ELF-1 (cell line): Measurements from ENCODE around the gene ZNRD2.
A peak's percentile ranks its signal among the peaks of the same experiment; 100 is the strongest.

Experiments used
- DNase-seq: peaks from one replicate; pipeline ENCODE4 v3.0.0-alpha.2; 2016; ENCODE audit warnings: low read depth, low spot score

Gene ZNRD2

GRCh38 chr11:65573391-65574079 is 3.3 kb downstream of the ZNRD2 start:
- no peak for DNase-seq

- peak; percentile 90 for DNase-seq
These were observed 4.0 kb downstream of the ZNRD2 start for GRCh38 chr11:65574109-65574810.

DNA sequence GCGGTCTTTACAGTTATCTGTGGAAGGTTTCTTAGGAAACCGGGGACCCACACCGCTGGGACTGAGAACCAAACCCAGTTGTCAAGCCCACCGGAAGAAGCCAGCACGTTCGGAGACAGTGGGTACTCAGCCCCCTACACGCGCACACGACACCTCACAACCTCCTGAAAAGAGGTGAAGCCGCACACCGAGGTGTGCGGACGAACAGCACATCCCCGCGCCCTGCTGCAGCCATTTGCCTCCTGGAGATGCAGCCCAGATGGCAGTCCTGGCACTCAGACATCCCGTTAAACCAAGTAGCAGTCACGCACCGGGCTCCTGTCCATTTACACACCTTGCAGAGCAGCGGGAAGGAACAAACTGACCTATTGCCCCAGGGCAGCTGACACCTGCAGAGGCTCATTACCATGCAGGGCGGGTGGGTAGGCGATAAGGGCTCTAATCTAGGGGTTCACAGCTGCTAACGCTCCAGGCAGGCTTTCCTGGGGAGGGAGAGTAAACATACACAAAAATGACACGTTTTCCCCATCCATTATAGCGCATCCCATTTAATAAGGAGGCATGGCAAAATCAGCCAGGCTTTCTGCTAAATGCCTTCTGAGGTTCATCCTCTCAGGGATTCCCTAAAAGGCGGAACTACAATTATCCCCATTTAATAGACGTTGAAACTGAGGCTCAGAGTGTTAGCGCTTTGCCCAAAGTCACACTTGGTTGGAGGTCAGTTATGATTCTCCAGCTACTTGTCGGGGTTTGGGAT is 4.7 kb downstream of the ZNRD2 start:
- DNase-seq = peak; percentile 57

GRCh38 chr11:65575568-65576231 is 5.4 kb downstream of the ZNRD2 start, which contains the start of gene EHBP1L1:
Gene EHBP1L1, plus strand, starts transcription at chr11:65576053. Its CDS starts 250 bp downstream, at chr11:65576303.
- DNase-seq = no peak

DNA sequence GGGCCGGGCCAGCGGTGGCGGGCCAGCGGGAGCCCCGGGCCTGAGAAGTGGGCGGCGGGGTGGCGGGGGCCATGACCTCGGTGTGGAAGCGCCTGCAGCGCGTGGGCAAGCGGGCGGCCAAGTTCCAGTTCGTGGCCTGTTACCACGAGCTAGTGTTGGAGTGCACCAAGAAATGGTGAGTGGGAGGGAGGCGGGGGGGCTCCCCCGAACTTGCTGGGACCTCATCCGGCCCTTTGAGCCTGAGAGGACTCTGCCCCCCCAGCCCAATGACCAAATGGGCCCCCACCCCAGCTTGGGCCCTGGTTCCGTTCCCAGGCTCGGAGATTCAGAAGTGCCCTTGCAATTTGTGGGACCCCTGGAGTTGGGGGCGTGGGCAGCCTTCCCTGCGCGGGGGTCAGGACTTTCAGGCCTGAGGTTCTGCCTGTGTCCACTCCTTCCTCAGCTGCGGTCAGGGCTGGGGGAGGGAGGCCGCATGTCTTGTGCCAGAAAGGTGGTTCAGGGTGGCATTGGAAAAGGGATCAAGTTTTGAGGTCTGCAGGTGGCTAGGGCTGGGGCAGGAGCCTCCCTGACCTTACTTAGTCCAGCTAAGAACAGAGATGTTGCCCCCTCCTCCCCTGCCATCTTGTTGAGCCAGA is 6.1 kb downstream of the ZNRD2 start:
- no peak for DNase-seq

DNA sequence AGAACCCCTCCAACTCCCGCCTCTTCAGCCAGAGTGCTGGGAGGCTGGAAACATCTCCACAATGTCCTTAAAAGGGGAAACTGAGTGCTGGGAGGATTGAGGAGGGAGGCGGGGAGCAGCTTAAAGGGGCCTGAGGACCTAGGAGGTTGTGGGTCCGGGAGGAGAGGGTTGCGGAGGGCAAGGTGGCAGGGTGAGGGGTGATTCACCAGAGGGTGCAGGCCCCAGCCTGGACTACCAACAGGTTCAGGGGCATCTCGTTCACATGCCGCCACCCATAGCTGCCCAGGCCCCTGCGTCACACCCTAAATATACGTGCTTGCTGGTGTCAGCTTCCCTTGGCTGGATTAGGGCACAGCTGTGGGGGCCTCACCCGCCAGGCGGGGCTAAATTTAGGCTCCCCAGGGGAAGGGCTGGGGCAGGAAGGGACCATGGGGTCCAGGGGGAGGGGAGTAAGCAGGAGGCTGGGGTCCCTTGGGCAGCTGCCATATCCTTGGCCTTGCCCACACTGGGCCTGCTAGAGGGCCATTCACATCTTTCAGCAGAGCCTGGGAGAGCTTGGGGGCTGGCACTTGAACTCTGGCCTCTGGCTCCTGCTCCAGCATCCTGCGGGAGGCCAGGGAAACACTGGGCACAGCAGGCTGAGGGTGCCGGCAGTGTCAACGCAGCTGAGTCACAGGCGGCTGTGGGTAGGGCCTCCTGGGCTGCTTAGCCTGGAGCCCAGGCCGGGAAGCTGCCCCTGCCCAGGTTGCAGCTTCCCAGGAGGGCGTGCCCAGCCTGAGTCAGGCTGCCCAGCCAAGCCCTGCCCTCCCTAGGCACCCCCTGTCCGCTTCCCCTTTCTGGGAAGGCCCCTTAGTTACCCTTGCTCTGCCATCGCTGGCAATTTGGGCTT is 6.8 kb downstream of the ZNRD2 start:
- DNase-seq = no peak

DNA sequence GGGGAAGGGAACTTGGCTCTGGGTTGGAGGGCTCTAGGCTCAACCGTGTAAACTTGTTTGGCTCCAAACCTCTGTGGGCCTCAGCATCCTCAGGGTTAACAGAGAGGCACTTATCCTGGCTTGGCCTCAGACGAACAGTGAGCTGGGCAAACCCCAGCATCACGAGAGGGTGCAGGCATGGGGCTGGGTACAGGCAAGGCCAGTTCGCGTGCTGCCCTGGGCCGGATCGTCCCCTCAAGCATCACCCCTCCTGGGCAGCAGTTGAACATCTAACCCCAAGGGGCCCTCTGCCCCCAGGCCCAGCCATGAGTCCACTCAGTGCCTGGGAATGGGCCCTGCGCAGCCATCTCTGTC is 7.5 kb downstream of the ZNRD2 start:
- DNase-seq = no peak

DNA sequence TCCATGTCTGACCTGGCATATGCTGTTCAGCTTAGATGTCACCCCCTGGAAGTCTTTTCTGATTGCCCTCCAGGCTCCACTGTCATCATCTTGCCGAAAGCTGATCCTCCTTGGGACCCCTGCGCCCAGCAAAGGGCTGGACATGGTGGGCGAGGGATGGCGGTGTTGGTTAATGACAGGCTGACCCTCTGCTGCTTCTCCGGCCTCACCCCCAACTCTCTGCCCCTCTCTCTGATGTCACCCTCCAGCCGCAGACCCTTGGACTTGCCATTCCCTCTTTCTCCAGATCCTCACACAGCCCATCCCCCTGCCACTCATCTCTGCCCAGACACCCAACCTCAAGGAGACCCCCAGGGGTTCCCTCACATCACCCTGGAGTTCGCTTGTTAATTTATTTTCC is 7.9 kb downstream of the ZNRD2 start:
- DNase-seq = no peak

DNA sequence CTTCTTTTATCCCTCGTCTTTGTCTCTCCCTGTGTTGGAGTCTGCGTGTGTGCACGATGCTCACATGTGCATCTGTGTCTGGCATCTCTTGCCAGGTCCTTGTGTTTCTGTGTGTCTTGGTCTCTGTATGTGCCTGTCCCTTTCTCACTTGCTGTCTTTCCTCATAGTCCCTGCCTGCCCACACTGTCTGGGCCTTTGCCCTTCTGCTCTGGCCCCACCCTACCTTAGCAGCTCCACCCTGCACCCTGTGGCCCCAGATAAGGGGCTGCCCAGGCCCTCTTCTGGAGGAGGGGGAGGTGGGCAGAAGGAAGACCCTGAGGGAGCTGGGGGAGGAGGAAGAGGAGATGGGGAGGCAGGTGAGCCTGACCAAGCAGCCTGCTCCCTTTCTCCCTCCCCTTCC is 8.4 kb downstream of the ZNRD2 start:
- DNase-seq = no peak

DNA sequence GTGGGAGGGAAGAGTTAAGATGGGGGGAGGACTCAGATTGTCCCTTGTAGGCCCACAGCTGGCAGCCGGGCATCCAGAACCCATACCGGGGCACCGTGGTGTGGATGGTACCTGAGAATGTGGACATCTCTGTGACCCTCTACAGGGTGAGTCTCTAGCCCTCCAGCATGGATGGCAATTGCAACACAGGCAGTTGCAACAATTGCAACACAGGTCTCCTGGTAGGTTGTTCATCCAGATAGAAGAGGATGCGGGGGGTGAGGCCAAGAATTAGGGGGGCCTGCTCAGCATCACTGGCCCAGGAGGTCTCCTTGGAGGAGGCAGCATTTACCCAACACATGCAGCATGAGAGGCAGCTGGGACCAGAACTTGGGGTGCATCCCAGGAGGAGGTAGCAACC is 9.0 kb downstream of the ZNRD2 start:
- no peak for DNase-seq

GRCh38 chr11:65580031-65580692 is 9.9 kb downstream of the ZNRD2 start:
- DNase-seq = no peak

DNA sequence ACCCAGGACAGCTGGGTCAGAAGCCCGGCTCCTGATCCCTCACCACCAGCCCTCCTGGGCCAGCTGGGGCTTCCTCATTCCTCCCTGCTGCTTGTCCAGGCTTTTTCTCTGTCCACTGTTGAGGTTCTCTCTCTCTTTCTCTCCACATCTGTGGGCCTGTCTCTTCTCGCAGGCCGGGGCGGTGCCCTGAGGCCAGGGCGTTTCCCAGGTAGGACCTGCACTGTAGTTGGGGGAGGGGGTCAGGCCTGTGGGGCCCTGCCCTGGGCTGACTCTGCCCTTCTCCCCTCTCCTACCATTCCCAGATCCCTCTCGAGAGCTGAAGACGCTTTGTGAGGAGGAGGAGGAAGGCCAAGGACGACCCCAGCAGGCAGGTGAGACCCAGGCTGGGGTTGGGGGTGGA is 10.5 kb downstream of the ZNRD2 start:
- no peak for DNase-seq

GRCh38 chr11:65581928-65582327 is 11.7 kb downstream of the ZNRD2 start:
- no peak for DNase-seq

DNA sequence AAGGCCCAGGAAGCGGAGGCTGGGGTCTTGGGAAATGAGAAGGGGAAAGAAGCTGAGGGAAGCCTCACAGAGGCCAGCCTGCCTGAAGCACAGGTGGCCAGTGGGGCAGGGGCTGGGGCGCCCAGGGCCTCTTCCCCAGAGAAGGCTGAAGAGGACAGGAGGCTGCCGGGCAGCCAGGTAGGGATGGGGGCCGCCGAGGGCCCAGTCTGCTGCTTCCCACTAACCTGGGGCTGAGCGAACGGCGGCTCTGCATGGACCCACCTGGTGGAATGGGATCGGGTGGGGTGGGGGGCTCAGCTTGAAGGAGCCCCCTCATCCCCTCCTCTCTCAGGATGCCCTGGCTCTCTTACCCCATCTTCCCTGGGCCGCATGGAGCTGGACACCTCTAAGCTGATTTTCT is 13.3 kb downstream of the ZNRD2 start:
- DNase-seq = no peak

- no peak for DNase-seq
These were observed 13.8 kb downstream of the ZNRD2 start for GRCh38 chr11:65584106-65584505.

GRCh38 chr11:65584723-65585171 is 14.5 kb downstream of the ZNRD2 start:
- DNase-seq = no peak

- no peak for DNase-seq
These were observed 15.3 kb downstream of the ZNRD2 start for GRCh38 chr11:65585396-65586246.

DNA sequence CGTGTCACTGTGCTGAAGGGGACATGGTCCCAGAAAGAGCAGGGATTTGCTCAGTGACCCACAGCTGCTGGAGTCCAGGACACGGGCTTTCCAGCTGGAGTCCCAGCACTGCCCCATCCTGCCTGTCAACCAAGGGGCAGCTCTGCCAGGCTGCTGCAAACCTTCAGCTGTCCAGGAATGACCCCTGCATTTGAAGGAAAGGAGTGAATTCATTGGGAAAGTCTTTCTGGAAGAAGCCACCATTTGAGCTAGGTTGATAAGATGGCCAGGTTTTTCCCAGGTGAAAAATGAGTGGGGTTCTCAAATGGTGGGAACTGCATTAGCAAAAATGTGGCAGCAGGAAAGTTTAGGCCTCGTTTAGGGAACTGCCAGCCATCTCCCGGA is 16.0 kb downstream of the ZNRD2 start:
- DNase-seq = no peak

- peak; percentile 53 for DNase-seq
These were observed 16.4 kb downstream of the ZNRD2 start for GRCh38 chr11:65586676-65587075.
